Motor neuron (in vitro differentiated cells): ENCODE measurements around the gene EMX1. TPM values are rescaled to one million over a fixed set of nuclear protein-coding genes. Genes with fewer than 3 reads are reported as not detected.

Experiments used
- ATAC-seq, 8 experiments: fragments of 200-7000 bp; cut with Tn5 transposase; replicated peaks in 6 of 8; 2 replicates each; pipeline ENCODE4 v1.8.0; 2021; ENCODE audit warnings: mild to moderate bottlenecking in 8 of 8, moderate library complexity in 8 of 8
- H3K27ac ChIP-seq, 2 donors: fragments of 250-450 bp; sonication (Bioruptor Pico); 2 replicates each; pipeline ENCODE4 v1.9.0; 2021; ENCODE audit warnings: antibody characterized with exemption in 2 of 2, mild to moderate bottlenecking in 2 of 2, moderate library complexity in 1 of 2
- H3K4me1 ChIP-seq, 2 donors: fragments of 250-450 bp; sonication (Bioruptor Pico); replicated peaks in 1 of 2; 2 replicates each; pipeline ENCODE4 v1.6.1; 2021; ENCODE audit warnings: antibody characterized with exemption in 2 of 2, mild to moderate bottlenecking in 2 of 2, moderate library complexity in 1 of 2
- H3K4me3 ChIP-seq, 5 donors: fragments of 250-450 bp; sonication (Bioruptor Pico); 2 replicates each; pipeline ENCODE4 v1.9.0; 2021; ENCODE audit warnings: antibody characterized with exemption in 5 of 5, mild to moderate bottlenecking in 5 of 5, moderate library complexity in 4 of 5
- WGBS, 10 experiments: fragments of 450-650 bp; shearing (Covaris generic); methylation state at CpG; one replicate each; pipeline ENCODE4 v1.0.0; 2022; 5-methylcytosine and 5-hydroxymethylcytosine counted together
- in situ Hi-C, 9 experiments: fragments of 400-800 bp; cut with MboI; loops; one replicate each; pipeline ENCODE4 v1.15.0; 2021; ENCODE audit warnings: low sequenced_read_pairs in 9 of 9, low pct_unique_long_range_greater_than_20kb in 2 of 9; ENCODE audit not compliant: unreplicated experiment in 9 of 9
- total RNA-seq, 8 experiments: library from RNA; unstranded; fragments of 300-600 nt; gene quantifications; 2 replicates each; pipeline versions ENCODE4 v1.2.3 to v1.2.4, GENCODE V29; 2022

EMX1 gene
- total RNA-seq, 8 experiments from 2014 or later, result 0.11 to 2.6 (median 0.62) TPM

DNA sequence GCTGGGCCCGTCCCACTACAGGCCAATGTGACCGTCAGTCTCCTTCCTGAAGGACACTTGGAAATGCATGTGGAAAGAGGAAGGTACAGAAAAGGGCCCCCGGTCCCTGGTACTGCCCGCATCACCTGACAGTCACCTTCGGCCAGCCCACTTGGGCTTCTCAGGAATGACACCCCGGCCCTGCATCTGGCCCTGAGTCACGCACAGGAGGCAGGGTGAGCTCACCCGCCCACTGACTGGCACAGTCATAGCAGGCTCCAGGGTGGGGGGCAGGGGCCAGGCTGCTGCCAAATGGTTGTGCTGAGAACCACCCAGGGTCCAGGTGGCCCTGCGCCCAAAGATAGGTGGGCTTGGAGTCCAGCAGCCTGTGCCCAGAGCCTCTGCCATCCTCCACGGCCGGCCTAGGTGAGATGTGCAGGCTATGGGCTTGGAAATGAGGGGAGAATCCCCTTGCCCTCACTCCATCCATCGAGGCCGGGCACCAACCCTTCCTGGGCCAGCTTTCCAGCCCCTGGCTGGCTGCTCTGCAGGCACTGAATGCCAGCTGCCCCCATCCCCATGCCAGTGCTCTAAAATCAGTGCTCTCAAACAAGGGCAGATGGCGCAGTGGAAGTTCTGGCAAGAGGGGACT lies 14.1 kb downstream of the EMX1 start:
- 60 to 84% (median 70%) methylated on average over 1 to 8 of the region's 14 CpGs; no CpG with 5 or more reads in 4 of the 10 experiments for WGBS, 10 experiments
- Histone ChIP-seq H3K4me1 (no peaks in the 10 kb centered on the region), H3K4me3 (no peak overlapping the region), H3K27ac (no peak overlapping the region)
- in situ Hi-C loops, result no loop called here
- ATAC-seq, result peak in 1 of 8 experiments; percentile 55

DNA sequence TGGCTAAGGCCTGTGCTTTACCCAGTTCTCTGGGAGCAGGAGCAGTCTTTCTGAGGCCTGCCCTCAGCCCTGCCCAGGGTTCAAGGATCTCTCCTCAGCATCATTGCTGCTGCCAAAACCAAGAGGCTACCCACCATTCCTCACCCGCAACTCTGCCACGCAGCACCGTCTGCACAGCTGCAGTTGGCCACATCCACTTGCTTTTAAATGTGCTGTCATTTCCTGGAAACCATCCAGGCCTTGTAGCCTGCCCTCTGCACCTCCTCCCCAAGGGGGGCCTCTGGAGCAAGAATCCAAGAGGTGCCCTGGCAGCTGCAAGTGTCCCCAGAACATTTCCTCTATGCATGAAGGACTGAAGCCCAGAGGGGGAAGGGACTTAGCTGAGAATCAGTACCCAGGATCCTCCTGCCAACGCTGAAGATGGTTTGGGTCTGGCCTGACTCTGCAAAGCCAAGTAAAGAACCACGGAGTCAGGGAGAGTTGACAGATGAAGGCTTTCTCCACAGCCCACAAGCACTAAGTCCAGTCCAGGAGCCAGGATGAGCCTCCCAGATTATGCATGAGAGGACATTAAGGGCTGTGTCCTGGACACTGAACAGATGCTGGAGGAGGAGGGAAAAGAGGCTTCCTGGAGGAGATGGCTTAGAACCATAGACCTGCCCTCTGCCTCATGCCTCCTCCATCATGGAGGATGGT lies 14.9 kb downstream of the EMX1 start:
- in situ Hi-C loops, result no loop called here
- WGBS, 10 experiments, result 80% methylated on average over 1 to 2 of the region's 5 CpGs; no CpG with 5 or more reads in 8 of the 10 experiments
- Histone ChIP-seq H3K4me3 (no peak overlapping the region), H3K4me1 (no peaks in the 10 kb centered on the region), H3K27ac (no peak overlapping the region)
- peak in 2 of 8 experiments; percentile 12 to 15 for ATAC-seq

DNA sequence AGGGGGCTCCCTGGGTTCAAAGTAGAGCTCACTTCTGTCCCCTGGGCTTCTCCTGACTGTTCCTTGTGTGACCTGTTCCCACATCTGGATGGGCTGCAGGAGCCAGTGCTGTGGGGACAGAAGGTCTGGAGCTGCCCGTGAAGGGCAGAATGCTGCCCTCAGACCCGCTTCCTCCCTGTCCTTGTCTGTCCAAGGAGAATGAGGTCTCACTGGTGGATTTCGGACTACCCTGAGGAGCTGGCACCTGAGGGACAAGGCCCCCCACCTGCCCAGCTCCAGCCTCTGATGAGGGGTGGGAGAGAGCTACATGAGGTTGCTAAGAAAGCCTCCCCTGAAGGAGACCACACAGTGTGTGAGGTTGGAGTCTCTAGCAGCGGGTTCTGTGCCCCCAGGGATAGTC lies 15.5 kb downstream of the EMX1 start:
- no peak overlapping the region for H3K4me3 ChIP-seq
- no peaks in the 10 kb centered on the region for H3K4me1 ChIP-seq
- in situ Hi-C loops, result no loop called here
- no peak for ATAC-seq
- 50 to 83% (median 79%) methylated on average over 1 to 3 of the region's 4 CpGs; no CpG with 5 or more reads in 7 of the 10 experiments for WGBS, 10 experiments
- no peak overlapping the region for H3K27ac ChIP-seq

DNA sequence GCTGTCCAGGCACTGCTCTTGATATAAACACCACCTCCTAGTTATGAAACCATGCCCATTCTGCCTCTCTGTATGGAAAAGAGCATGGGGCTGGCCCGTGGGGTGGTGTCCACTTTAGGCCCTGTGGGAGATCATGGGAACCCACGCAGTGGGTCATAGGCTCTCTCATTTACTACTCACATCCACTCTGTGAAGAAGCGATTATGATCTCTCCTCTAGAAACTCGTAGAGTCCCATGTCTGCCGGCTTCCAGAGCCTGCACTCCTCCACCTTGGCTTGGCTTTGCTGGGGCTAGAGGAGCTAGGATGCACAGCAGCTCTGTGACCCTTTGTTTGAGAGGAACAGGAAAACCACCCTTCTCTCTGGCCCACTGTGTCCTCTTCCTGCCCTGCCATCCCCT lies 15.9 kb downstream of the EMX1 start:
- WGBS, 10 experiments, result 20 to 87% (median 76%) methylated on average over 1 to 5 of the region's 5 CpGs; no CpG with 5 or more reads in 5 of the 10 experiments
- no peak for ATAC-seq
- H3K27ac ChIP-seq, result no peak overlapping the region
- in situ Hi-C loops, result no loop called here
- H3K4me3 ChIP-seq, result no peak overlapping the region
- H3K4me1 ChIP-seq, result no peaks in the 10 kb centered on the region

DNA sequence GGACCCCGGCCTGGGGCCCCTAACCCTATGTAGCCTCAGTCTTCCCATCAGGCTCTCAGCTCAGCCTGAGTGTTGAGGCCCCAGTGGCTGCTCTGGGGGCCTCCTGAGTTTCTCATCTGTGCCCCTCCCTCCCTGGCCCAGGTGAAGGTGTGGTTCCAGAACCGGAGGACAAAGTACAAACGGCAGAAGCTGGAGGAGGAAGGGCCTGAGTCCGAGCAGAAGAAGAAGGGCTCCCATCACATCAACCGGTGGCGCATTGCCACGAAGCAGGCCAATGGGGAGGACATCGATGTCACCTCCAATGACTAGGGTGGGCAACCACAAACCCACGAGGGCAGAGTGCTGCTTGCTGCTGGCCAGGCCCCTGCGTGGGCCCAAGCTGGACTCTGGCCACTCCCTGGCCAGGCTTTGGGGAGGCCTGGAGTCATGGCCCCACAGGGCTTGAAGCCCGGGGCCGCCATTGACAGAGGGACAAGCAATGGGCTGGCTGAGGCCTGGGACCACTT lies 16.4 kb downstream of the EMX1 start:
- 80 to 100% (median 89%) methylated on average over 1 to 8 of the region's 12 CpGs; no CpG with 5 or more reads in 4 of the 10 experiments for WGBS, 10 experiments
- no peak overlapping the region for H3K4me3 ChIP-seq
- no peak overlapping the region for H3K27ac ChIP-seq
- no peaks in the 10 kb centered on the region for H3K4me1 ChIP-seq
- no peak for ATAC-seq
- in situ Hi-C loops, result no loop called here

DNA sequence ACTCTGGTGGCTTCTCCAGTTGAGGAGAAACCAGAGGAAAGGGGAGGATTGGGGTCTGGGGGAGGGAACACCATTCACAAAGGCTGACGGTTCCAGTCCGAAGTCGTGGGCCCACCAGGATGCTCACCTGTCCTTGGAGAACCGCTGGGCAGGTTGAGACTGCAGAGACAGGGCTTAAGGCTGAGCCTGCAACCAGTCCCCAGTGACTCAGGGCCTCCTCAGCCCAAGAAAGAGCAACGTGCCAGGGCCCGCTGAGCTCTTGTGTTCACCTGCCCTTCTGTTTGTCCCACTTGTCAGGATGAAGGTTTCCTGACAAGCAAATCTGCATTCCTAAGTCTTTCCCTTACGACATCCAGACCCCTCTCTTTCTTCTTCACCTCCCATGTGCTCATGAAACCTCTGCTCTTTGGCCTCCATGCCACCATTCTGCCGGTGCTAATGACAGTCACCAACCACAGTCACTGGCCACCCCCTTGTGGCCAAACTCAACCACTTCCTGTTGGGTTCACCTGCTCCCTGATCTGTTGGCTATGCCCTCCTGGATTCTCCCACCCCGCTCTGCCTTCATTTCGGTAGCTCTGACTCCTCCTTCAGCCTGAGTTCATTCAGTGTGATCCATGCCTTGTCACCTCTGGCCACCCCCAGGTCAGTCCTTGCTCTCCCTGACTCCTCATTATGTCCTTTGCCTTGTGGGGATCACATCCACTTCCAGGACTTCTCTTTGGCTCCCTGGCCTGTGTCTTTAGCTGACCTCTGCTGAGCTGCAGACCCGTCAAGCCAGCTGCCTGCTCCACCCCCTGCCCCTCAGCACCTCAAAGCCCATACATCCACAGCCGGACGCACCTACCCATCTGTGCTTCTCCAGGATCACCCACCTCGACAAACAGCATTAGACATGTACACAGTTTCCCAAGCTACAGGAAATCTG lies 17.6 kb downstream of the EMX1 start:
- H3K27ac ChIP-seq, result no peak overlapping the region
- peak in 2 of 8 experiments; percentile 9 to 45 for ATAC-seq
- in situ Hi-C loops, result no loop called here
- H3K4me3 ChIP-seq, result no peak overlapping the region
- WGBS, 10 experiments, result 49 to 100% (median 79%) methylated on average over 1 to 6 of the region's 14 CpGs; no CpG with 5 or more reads in 1 of the 10 experiments
- H3K4me1 ChIP-seq, result no peaks in the 10 kb centered on the region

DNA sequence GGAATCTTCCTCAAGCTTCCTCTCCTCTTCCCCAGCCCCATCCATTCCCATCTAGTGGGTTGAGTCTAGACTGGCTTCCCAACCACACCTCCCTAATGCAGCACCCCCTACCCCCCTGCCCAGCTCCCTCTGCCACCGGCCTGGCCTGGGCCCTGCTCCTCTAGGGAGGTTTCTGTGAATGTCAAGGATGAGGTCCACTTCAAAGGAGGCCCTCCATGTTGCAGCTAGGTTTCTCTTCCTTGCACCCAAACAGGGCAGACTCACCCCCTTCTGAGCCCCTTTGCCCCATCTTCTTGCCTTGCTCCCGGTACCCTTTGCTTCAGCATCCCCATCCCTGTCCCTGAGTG lies 18.3 kb downstream of the EMX1 start:
- peaks cover 0 to 2% of the 10 kb centered on the region in 2 donors for H3K4me1 ChIP-seq
- 86% methylated on average over 1 of the region's 2 CpGs; no CpG with 5 or more reads in 9 of the 10 experiments for WGBS, 10 experiments
- ATAC-seq, result no peak
- H3K27ac ChIP-seq, result no peak overlapping the region
- no peak overlapping the region for H3K4me3 ChIP-seq
- in situ Hi-C loops, result no loop called here

DNA sequence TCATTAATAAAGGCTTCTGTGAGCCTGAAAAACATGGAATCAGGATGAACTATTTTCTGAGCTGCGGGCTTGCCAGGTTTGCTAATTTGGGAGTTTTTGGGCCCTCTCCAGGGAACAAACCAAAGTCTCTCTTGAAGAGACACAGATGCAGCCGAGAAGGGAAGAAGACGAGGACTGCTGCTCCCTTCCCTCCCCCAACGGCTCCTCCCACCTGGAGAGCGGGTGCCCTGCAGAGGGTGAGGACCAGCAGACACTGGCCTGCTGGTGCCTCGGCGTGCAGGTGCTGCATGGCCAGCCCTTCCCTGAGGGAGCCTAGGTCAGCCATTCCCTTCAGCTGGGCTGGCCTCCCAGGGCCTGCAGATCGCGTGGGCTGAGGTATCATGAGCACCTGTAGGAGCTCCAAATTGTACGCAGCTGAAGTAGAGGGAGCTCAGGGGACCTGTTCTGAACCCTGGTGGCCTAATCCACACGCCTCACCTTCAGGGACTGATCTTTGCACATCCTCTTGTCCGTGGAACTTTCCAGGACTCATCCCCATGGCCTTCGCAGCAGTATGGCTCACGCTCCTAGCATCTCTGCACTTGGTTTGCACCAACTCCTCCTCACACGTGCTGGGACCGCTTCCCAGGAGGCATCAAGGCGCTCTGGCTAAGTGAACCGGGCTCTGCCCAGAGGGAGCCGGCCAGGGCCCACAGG lies 19.5 kb downstream of the EMX1 start:
- H3K27ac ChIP-seq, result no peak overlapping the region
- H3K4me3 ChIP-seq, result no peak overlapping the region
- ATAC-seq, result no peak
- WGBS, 10 experiments, result 32 to 76% (median 66%) methylated on average over 2 to 10 of the region's 19 CpGs; no CpG with 5 or more reads in 6 of the 10 experiments
- H3K4me1 ChIP-seq, result peaks cover 3 to 7% of the 10 kb centered on the region in 2 donors
- in situ Hi-C loops, result no loop called here

DNA sequence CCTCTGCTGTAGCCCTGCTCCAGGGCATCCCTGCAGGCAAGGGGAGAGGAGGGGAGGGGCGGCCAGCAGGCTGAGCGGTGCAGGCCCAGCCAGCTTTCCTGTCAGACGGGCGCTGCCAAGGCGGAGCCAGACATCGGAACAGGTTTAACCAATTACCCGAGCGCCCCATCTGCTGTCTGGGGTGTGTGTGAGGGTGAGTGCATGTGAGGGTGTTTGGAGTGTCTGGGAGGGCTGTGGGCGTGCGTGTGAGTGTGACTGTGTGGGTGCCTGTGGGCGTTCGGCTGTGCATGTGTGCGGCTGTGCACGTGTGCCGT lies 20.0 kb downstream of the EMX1 start:
- Histone ChIP-seq H3K4me1 (peaks cover 3 to 7% of the 10 kb centered on the region in 2 donors), H3K4me3 (no peak overlapping the region), H3K27ac (no peak overlapping the region)
- ATAC-seq, result peak; percentile 26 to 72 (median 40)
- WGBS, 10 experiments, result 20 to 89% (median 55%) methylated on average over 1 to 4 of the region's 15 CpGs; no CpG with 5 or more reads in 6 of the 10 experiments
- in situ Hi-C loops, result no loop called here

DNA sequence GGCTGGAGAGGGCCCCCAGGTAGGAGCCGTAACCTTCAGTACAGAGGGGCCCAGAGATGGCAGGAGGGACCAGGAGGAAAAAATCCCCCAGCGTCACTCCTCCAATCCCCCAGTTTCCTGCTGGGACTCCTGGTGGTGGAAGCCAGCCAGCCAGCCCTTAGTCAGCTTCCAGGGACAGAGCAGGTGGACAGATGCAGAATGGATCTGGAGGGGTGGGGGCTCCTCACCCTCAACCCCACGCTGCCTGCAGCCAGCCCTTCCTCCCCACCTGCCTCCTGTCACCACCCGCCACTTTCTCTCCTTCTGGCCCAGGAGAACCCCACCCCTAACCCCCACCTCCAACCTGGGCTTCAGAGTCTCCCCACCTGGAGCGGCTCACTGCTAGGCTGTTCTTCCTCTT lies 21.1 kb downstream of the EMX1 start:
- ATAC-seq, result no peak
- 0 to 67% (median 60%) methylated on average over 1 to 2 of the region's 5 CpGs; no CpG with 5 or more reads in 4 of the 10 experiments for WGBS, 10 experiments
- Histone ChIP-seq H3K4me3 (no peak overlapping the region), H3K27ac (no peak overlapping the region), H3K4me1 (peaks cover 3 to 7% of the 10 kb centered on the region in 2 donors)
- in situ Hi-C loops, result no loop called here

DNA sequence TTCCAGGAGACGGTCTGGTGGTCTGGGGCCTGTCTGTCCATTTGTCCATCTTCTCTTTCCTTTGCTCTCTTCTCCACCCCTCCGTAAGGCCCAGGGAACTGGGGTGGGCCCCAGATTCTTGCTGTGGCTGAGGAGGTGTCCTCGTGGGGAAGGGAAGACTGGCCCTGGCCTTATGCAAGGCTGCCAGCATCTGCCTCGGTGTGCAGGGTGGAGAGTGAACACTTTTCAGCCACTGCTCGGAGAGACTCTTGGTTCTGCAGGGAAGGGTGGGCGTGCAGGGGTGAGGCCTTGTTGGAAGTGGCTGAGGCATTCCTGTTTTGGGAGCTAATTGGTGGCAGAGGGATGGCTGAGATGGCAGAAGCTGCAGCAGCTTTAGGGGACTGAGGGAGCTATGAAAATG lies 23.0 kb downstream of the EMX1 start:
- 30 to 100% (median 95%) methylated on average over 1 to 2 of the region's 6 CpGs; no CpG with 5 or more reads in 4 of the 10 experiments for WGBS, 10 experiments
- Histone ChIP-seq H3K4me1 (peaks cover 3 to 7% of the 10 kb centered on the region in 2 donors), H3K4me3 (no peak overlapping the region), H3K27ac (no peak overlapping the region)
- ATAC-seq, result peak in 1 of 8 experiments; percentile 8
- in situ Hi-C loops, result no loop called here

DNA sequence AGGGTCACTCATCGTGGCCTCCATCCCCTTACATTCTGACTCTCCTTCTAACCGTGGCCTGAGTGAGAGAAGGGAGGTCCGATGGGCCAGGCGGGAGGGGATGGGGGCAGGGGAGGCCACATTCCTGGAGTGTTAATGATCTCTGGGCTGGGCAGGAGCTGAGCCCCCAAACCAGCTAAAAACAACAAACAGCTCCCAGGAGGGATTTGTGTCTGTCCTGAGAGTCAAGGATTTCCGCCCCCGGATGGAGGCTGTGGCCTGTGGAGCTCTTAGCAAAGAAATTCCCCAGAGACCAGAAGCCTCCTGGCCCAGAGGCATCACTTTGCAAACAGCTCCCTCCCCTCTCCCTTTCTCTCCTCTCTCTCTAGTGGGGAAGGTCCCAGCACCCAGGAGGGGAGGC lies 23.5 kb downstream of the EMX1 start:
- no peak overlapping the region for H3K27ac ChIP-seq
- H3K4me1 ChIP-seq, result peaks cover 3 to 7% of the 10 kb centered on the region in 2 donors
- H3K4me3 ChIP-seq, result no peak overlapping the region
- peak in 2 of 8 experiments; percentile 41 to 49 for ATAC-seq
- WGBS, 10 experiments, result 0 to 60% (median 30%) methylated on average over 1 to 2 of the region's 6 CpGs; no CpG with 5 or more reads in 7 of the 10 experiments
- in situ Hi-C loops, result no loop called here
